Measurements from ENCODE around the gene LCNL1.

The LCNL1 gene

DNA sequence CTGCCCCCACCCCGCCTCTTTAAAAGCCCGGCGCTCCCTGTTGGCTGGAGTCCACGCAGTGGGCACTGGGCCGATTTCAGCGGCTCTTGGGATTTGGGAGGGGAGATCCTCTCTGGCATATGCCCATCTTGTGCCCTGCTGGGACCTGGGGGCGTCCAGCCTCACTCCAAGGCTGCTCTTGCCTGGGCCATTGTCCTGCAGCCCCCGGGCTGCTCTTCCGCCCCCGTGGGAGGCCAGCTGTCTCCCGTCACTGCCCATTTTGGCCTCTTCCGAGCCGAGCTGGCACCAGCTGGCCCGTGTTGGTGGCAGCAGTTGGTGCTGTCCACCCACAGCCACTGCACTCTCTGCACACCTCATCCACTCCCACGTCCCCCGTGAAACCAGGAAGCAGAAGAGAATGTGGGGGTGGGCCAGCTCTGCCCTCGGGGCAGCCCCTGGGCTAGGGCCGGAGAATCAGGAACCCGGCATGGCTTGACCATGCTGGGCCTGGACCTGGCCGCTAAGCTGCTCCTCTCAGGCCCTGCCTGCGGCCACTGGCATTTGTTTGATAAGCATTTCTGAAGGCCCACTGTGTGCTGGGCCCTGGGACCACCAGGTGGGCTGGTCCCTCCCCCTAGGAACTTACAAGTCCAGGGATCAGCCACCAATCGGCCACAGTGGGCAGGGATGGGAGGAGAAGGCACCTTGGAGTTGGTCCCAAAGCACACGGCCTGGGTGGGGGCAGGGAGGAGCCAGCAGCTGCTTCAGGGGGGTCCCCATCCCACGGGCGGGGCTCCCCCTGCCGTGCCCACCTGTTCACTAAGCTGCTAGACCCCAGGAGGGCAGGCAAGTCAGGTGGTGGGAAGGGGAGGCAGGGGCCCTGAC lies 35.5 kb upstream of the LCNL1 start:
- DNase-seq (ENCODE audit: low read depth): no peak

DNA sequence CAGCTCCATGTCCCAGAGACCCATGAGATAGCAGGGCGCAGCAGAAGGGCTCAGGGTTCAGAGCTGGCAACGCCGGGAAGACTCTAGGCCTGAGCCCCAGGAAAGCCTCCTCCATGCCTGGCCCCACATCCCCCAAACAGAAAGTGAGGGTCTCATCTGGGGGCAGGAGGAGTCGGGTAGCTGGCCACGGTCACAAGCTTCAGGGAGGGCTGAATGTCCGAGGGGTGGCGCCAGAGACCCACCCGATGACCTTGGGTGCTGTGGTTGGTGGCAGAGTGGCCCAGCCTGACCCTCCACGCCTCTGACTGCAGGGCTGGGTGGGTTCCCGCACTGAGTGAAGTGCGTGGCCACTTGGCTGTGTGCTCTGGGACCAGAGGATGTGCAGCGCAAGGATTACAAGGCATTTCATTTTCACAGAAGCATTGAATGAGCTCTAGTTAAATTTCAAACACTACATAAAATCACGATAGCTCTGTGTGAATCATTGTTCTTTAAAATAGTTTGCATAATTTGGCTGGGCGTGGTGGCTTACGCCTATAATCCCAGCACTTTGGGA lies 34.8 kb upstream of the LCNL1 start:
- no peak for DNase-seq (ENCODE audit: low read depth)

DNA sequence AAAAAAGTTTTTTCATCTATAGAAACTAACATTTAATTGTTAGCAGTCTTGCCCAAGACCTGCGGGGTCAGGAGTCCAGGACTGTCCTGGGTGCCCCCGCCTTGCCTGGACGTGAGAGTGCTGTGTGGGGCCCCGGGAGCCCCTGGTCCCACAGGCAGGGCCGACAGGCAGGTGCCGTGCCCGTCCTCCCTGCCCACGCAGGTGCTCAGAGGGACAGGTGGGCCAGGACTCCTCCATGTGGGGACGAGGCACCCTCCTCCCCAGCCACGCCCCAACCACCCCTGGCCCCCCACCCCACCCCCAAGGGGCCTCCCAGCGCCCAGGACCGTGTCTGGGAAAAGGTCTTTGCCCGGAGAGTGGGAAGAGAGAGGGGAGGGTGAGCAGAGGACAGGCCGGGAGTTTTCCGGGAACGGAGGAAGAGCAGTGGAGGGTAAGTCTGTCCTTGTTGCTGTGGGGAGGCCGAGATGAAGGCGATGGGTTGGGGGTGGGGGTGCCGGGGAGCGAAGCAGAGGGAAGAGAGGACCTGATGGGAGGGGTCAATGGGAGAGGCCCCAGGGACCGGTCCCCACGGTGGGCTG lies 33.5 kb upstream of the LCNL1 start:
- no peak for DNase-seq (ENCODE audit: low read depth)

DNA sequence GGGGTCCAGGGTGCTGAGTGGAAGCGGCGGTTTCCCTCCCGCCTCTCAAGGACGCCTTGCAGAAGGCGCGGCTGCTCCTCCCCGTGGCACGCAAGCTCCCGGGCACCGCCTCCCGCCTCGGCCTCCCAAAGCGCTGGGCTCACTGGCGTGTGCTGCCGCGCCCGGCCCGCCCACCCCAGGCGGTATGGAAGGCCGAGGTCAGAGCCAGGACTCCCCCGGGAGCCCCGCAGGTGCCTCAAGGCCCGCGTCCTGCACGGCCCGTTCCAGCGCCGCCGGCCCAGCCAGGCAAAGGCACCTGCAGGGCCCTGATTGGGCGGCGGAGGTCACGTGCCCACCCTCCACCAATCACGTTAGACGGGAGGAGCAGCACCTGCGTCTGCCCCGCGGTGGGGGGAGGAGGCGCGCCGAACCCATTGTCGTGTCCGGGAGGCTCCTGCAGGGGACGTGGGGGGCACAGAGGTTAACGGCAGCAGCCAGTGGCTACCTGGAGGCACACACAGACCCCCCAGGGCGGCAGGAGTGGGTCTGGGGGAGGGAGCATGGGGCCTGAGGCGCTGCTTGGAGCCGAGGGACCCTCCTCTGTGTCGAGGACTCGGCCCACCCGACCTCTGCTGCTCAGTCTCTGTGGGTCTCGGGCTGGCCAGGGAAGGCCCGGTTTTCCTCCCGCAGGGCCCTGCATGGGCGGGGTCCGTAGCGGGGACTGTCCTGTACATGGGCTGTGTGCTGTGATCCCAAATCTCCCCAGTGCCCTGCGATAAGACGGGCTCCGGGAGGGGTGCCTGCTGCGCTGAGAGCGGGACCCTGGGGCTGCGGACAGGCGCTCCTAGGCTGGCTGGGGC lies 32.8 kb upstream of the LCNL1 start:
- DNase-seq (ENCODE audit: low read depth): peak; percentile 24

DNA sequence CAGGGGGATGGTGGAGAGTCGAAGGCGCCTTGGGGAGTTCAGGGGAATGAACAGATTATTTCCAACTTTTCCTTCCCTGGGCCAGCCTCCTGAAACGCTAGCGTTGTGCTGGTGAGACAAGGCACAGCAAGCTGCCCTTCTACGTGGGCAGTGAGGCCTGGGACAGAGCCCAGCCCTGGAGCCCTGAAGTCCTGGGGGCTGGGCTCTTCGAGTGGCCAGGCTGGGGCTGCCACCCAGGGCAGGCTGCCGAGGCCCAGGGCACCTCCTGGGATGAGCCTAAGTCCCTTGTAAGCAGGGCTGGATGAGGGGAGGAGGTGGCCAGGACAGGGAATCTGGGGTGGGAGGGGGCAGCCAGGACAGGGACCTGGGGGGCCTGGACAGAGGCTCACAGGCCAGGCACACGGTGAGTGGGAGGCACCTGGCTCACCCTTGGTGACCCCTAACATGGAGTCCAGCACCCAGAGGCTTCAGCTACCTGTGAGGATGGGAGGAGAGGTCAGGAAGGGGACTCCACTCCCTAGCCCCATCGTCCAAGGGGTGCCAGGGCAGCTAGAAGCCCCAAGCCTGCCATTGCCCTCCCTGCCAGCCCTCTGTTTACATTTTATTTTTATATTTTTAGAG lies 32.0 kb upstream of the LCNL1 start:
- DNase-seq (ENCODE audit: low read depth): no peak

DNA sequence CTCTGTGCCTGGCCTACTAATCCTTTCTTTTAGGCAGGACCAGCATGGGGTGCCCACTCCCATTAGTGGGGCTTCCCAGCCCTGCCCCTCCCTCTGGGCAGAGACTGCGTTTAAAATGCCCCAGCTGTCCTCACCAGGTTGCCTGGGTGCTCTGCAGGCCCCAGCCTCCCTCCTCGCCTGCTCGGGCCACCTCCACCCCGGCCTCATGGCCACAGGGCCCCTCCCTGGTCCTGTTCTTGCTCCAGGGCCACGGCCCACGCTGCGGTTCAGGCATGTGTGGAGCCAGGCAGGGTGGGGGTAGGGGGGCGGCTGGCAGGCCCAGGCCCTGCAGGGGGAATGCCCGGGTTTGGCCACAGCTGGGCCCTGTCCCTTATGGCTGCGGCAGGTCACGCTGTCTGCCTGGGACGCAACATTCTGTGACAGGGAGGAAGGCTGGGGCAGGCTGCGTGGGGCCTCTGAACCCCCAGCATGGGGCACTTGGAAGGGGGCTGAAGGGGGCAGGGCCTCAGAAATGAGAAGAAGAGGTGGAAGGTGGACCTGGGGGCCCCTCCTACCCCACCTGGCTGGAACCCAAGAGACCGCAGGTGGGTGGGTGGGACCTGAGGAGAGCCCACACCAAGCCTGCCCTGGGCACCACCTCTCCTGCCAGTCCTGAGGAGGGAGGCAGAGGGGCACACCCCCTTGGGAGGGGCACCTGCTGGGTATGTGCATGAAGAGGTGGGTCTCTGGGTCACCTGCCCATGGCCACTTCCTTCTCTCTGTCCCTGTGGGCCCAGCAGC lies 31.1 kb upstream of the LCNL1 start, which contains the start of gene LCN12:
Gene LCN12 (plus strand): TSS at position 733 of the 780 bp plus-strand sequence. CDS start 55 bp downstream, outside the sequence.
- no peak for DNase-seq (ENCODE audit: low read depth)

DNA sequence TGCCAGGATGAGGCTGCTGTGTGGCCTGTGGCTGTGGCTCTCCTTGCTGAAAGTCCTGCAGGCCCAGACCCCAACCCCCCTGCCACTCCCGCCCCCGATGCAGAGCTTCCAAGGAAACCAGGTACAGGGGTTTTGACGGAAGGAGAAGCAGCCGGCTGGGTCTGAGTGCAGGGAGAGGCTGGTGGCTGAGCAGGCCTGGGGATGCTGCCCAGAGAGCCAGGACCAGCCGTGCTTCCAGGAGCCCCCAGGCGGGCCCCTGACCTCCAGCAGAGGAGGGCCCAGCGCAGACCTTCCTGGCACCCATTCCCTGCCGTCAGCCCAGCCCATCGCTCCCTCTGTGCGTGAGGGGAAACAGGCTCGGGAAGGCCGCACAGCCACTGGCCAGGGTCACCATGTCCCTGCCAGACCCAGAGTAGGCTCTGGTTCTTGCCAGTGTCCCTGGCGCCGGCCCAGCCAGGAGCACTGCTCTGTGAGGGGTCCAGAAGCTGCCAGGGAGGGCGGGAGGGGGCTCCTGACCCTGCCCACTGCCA lies 30.4 kb upstream of the LCNL1 start:
- DNase-seq (ENCODE audit: low read depth): no peak

DNA sequence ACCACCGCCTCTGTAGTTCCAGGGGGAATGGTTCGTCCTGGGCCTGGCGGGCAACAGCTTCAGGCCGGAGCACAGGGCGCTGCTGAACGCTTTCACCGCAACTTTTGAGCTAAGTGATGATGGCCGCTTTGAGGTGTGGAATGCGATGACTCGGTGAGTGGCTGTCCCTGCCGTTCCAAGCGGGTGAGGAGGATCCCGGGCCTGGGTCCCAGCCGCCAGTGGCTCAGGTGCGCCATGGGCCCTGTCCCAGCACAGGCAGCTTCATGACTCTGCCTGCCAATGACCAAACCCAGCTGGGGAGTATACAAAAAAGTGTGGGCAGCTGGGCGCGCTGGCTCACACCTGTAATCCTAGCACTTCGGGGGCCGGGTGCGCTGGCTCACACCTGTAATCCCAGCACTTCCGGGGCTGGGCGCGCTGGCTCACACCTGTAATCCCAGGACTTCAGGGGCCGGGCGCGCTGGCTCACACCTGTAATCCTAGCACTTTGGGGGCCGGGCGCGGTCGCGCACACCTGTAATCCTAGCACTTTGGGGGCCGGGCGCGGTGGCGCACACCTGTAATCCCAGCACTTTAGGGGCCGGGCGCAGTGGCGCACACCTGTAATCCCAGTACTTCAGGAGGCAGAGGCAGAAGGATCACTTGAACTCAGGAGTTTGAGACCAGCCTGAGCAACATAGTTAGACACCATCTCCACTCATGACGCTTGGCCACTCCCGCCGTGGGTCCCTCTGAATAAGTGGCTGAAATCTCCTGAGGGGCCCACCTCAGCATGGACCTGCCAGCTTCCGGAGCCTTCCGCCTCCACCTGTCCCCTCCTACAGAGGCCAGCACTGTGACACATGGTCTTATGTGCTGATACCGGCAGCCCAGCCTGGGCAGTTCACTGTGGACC lies 29.7 kb upstream of the LCNL1 start:
- no peak for DNase-seq (ENCODE audit: low read depth)

DNA sequence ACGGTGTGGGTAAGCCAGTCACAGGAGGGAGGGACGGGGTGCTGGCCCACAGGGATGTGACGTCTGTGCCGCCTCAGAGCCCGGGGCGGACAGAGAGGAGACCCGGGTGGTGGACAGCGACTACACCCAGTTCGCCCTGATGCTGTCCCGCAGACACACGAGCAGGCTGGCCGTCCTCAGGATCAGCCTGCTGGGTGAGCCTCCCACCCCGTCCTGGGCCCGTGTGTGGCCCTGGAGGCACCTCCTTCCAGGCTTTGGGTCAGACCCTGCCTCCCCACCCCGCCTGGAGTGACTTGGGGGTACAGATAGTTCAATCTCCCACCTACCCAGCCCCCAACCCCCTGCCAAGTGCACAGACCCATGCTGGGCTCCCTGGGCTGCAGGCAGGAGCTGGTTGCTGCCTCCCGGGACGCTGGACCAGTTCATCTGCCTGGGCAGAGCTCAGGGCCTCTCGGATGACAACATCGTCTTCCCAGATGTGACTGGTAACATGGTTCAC lies 29.0 kb upstream of the LCNL1 start:
- no peak for DNase-seq (ENCODE audit: low read depth)

DNA sequence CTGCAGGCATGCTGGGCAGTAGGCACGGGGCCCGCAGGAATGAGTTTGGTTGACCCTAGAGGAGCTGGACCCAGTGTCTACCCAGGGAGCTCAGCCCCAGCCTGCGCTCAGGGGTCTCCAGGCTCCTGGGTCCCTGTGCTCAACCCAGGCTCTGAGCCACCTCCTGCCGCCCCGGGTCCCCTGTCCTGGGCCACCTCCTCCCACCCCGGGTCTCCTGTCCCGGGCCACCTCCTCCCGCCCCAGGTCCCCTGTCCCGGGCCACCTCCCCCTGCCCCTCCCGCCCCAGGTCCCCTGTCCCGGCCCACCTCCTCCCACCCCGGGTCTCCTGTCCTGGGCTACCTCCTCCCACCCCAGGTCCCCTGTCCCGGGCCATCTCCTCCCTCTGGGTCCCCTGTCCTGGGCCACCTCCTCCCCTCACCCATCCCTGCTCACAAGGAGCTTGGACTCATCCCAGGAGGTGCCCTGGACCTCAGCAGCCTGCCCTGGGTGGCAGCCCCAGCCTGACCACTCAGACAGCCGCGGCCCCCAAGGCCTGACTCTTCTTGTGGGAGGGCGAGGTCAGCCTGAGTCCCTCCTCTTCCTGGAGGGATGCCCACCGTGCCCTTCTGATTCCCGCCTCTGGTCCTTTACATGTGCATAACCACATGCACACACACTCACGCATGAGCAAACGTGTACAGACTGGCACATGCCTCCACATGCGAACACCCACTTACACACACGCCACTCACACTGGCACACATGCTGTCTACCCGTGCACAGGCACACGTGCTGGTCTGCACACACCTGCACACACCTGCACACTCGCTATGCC lies 28.3 kb upstream of the LCNL1 start:
- no peak for DNase-seq (ENCODE audit: low read depth)

DNA sequence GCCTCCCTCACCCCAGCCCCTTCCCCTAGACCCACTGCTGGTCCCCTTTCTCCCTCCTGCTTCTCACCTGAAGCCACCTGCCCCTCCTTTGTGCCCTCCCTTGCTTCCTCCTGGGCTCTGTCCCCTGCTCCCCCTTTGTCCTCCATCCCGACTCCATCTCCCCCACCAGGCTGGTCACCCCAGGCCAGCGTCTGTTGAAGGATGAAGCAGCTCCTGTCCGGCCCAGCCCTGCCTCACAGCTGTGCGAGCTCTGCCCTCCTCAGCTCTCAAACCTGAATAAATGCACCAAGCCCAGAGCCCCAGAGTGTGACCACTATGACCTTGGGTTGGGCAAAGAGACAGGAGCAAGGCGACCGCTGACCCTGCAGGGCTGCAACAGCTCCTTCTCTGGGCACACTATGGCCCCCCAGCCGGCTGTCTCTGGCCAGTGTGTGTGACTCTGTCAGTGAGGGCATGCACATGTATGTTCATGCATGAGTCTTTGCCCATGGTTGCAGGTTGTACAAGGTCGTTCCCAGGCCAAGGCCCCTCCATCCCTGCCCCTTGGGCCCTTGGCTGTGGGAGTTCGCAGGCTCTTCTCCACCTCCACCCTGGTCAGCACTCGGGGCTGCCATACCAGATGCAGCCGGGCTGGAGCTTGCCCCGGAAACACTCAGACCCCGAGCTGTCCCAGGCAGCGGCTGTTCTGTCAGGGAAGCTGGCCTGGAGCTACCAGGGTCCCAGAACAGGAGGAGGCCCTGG lies 27.4 kb upstream of the LCNL1 start:
- DNase-seq (ENCODE audit: low read depth): no peak

DNA sequence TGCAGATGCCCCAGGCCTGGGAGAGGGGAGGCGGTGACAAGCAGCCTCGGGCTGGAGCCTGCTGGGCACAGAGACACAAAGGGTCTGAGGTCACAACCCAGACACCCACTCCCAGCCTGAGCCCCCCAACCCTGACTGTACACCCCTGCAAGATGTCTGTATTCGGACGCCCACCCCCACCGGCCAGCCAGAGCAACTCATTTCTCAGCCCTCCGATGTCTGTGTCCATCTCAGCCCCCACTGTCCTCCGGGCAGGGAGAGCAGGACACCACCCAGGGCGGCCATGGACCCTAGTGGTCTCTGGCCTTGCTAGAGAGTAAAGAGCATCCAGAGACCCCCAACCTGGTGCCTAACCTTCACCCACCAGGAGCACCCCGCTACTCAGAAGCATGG lies 26.9 kb upstream of the LCNL1 start:
- no peak for DNase-seq (ENCODE audit: low read depth)

DNA sequence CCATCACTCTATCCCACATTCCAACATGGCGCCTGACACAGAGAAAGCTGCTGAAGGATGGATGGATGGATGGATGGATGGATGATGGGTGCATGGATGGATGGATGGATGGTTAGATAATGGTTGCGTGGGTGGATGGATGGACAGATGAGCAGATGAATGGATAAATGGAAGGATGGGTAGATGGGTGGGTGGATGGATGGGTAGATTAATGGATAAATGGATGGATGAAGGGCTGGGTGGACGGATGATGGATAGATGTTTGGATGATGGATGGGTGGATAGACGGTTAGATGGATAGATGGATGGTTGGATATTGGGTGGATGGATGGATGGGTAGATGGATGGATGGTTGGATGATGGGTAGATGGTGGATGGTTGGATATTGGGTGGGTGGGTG lies 26.2 kb upstream of the LCNL1 start:
- DNase-seq (ENCODE audit: low read depth): no peak

DNA sequence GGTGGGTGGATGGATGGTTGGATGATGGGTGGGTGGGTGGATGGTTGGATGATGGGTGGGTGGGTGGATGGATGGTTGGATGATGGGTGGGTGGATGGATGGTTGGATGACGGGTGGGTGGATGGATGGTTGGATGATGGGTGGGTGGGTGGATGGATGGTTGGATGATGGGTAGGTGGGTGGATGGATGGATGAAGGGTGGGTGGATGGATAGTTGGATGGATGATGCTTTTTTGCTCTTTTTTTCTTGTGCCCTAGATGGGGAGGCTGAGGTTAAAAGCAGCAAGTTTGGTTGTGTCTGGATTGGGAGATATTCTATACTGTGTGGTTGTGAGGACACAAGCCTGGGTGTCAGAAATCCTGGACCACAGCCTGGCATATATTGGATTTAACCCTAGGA lies 25.3 kb upstream of the LCNL1 start:
- no peak for DNase-seq (ENCODE audit: low read depth)

DNA sequence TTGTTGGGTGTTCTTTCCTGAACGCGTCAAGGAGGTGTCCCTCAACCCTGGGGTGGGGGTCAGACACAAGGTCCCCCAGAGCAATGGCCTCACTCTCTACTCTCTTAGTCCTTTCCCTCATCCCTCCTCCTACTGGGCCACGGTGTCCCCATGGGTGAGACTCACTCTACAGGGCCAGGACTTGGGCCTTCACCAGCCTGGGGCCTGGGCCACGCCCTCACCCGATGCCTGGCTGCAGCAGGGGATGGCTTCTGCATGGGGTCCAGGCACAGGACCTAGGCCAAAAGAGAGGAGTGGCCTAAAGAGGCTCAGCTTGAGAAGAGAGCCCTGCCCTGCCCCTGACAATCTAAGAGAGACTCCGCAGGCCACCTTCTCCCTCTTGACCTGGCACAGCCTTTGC lies 24.9 kb upstream of the LCNL1 start:
- DNase-seq (ENCODE audit: low read depth): no peak

DNA sequence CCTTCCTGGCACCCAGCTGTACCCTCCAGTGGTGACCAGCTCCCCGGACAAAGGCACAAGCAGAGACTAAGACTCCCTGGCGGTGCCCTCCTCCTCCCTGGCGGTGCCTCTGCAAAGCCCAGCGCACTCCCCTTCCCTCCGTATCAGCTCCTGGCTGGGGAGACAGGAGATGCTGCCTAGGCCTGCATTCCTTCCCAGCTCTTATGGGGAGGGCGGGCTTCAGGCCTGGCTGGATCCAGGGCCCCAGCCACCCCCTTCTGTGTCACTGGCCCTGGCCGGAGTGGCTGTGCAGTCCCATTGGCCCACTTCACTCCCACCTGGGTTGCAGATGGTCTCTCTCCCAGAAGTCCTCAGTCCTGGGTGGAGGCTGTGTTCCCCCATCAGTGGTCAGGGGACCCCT lies 24.3 kb upstream of the LCNL1 start:
- no peak for DNase-seq (ENCODE audit: low read depth)

DNA sequence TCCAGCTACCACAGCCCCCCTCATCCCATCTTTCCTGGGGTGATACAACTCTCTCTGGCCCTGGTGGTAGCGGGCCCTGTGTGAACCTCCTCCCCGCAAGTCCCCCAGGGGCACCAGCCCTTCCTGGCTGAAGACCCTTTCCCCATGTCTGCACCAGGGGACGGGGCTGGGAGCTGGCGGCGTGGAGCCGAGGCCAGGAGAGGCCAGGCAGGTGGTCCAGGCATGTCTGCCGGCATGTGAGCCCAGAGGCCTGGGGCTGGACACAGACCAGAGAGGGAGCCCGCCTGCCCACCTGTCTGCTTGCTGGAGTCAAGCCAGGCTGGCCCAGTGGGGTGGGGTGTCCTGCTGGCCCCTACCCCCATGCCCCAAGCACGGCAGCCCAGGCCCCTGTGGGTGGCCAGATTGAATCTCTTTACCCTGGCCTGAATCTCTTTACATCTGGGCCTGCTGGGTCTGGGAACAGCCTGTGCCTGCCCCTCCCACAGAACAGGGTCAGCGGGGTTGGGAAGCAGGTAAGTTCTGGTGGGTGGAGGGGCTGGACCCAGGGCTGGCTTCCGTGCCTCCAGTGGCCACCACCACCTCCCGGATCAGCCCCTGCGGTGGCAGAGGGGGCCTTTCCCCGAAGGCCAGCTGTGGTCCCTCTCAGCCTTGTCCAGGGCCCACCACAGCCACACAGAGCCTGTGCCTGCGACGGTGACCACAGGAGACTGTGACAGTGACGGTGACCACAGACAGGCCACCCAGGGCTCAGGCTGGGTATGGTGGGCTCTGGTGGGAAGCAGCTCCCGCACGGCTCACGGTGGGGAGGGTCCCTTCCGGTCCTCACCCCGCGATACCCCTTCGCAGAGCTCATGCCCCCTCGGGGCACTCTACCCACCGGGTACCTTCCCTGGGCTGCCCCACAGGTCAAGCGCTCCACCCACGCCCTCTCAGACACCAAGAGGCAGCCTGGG lies 23.6 kb upstream of the LCNL1 start:
- no peak for DNase-seq (ENCODE audit: low read depth)

Measured in non-pigmented ciliary epithelial cell (primary cell).